Tongue (tissue), 3 donors: ENCODE data around the gene HINT3. TPM values are rescaled to one million over a fixed set of nuclear protein-coding genes. Genes with fewer than 3 reads are reported as not detected.
"Not testable (repeated sequence)": the region's sequence is repeated elsewhere in the genome, so short reads cannot be mapped to it uniquely, and the experiment has no call there.

ENCODE experiments used
- DNase-seq: peaks from one replicate; pipeline ENCODE4 v3.0.0-alpha.2; 2015
- small RNA-seq: library from RNA; depleted of rRNA; stranded (forward); fragments of <200 nt; gene quantifications from one replicate; pipeline ENCODE3, GENCODE V24; 2014; ENCODE audit warnings: low replicate concordance
- total RNA-seq: library from RNA; depleted of rRNA; stranded (reverse); fragments of >200 nt; gene quantifications from one replicate; pipeline ENCODE4 v1.2.3, GENCODE V29; 2014

HINT3 gene
- total RNA-seq, 1 donor from 2014 or later, result 55.6 TPM

- DNase-seq, result no peak
Measured at GRCh38 chr6:126002755-126003679, 46.4 kb downstream of the HINT3 start.

- DNase-seq, result no peak
Measured at GRCh38 chr6:126007800-126008199, 51.2 kb downstream of the HINT3 start.

GRCh38 chr6:126010040-126010439 is 53.5 kb downstream of the HINT3 start:
- DNase-seq, result no peak

GRCh38 chr6:126015863-126016262 is 59.3 kb downstream of the HINT3 start:
- no peak for DNase-seq

- DNase-seq, result no peak
Measured at GRCh38 chr6:126016591-126016990, 60.0 kb downstream of the HINT3 start.

- DNase-seq, result no peak
Measured at GRCh38 chr6:126017668-126018067, 61.1 kb downstream of the HINT3 start.

- DNase-seq, result no peak
Measured at GRCh38 chr6:126020305-126021050, 63.9 kb downstream of the HINT3 start.

- DNase-seq, result not testable (repeated sequence)
Measured at GRCh38 chr6:126023474-126023873, 66.9 kb downstream of the HINT3 start.

GRCh38 chr6:126026001-126026400 is 69.4 kb downstream of the HINT3 start:
- no peak for DNase-seq

- no peak for DNase-seq
Measured at GRCh38 chr6:126027601-126028000, 71.0 kb downstream of the HINT3 start.

Small RNA genes lying within 50 kb of the gene (small RNA-seq; reads per million reads assigned to genes)
- gene RNA5SP216, result not detected

Other genes with a start within 250 kb of the HINT3 start
- 2.4 TPM for gene HEY2, start 207.1 kb upstream of the HINT3 start, total RNA-seq
- 28.8 TPM for gene NCOA7, start 165.8 kb upstream of the HINT3 start, total RNA-seq
- gene TRMT11, start 29.8 kb downstream of the HINT3 start, total RNA-seq, result 34.9 TPM